ENCODE data around the gene CTR9. TPM values are rescaled to one million over a fixed set of nuclear protein-coding genes. Genes with fewer than 3 reads are reported as not detected.

CTR9 gene
- total and polyA plus RNA-seq, 8 donors: 33.8 to 64.6 (median 58.4) TPM

DNA sequence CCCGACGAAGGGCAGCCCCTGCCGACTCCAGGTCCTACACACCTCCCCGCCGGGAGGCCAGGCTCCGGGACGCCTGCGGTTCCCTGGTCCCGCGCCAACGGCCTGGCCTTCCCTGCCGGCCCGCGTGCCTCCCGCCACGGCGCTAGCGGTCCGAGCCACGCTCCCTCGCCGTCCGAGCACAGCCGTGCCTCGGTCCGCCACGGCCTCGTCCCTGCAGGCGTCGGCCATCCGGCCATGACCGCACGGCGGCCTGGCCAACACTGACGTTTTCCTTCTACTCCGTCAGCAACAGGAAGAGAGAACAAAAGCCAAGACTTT, 57.1 kb downstream of the CTR9 start:
- TF ChIP-seq, protein P1, sequence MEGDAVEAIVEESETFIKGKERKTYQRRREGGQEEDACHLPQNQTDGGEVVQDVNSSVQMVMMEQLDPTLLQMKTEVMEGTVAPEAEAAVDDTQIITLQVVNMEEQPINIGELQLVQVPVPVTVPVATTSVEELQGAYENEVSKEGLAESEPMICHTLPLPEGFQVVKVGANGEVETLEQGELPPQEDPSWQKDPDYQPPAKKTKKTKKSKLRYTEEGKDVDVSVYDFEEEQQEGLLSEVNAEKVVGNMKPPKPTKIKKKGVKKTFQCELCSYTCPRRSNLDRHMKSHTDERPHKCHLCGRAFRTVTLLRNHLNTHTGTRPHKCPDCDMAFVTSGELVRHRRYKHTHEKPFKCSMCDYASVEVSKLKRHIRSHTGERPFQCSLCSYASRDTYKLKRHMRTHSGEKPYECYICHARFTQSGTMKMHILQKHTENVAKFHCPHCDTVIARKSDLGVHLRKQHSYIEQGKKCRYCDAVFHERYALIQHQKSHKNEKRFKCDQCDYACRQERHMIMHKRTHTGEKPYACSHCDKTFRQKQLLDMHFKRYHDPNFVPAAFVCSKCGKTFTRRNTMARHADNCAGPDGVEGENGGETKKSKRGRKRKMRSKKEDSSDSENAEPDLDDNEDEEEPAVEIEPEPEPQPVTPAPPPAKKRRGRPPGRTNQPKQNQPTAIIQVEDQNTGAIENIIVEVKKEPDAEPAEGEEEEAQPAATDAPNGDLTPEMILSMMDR (IDR thresholded peaks at IDR 0.05): no peak
- H3K9me3 ChIP-seq: no peaks in the 10 kb centered on the region
- peak overlapping the region; percentile 97 to 98 for H3K4me3 ChIP-seq
- intact Hi-C loops (cut with DNase I): loop anchor here in 1 of 2 donors (10.0 kb wide), 1 partner anchor 47 kb away; the partner anchor contains the start of gene ZBED5
- peaks cover 29 to 50% of the 10 kb centered on the region in 2 donors for H3K4me1 ChIP-seq
- H3K36me3 ChIP-seq: peaks cover 16 to 40% of the 10 kb centered on the region in 2 donors
- ATAC-seq: peak; percentile 9
- no peaks in the 10 kb centered on the region for H3K27me3 ChIP-seq
- H3K27ac ChIP-seq: peak overlapping the region; percentile 99 to 100
- peak in 1 of 4 donors; percentile 87 for DNase-seq

DNA sequence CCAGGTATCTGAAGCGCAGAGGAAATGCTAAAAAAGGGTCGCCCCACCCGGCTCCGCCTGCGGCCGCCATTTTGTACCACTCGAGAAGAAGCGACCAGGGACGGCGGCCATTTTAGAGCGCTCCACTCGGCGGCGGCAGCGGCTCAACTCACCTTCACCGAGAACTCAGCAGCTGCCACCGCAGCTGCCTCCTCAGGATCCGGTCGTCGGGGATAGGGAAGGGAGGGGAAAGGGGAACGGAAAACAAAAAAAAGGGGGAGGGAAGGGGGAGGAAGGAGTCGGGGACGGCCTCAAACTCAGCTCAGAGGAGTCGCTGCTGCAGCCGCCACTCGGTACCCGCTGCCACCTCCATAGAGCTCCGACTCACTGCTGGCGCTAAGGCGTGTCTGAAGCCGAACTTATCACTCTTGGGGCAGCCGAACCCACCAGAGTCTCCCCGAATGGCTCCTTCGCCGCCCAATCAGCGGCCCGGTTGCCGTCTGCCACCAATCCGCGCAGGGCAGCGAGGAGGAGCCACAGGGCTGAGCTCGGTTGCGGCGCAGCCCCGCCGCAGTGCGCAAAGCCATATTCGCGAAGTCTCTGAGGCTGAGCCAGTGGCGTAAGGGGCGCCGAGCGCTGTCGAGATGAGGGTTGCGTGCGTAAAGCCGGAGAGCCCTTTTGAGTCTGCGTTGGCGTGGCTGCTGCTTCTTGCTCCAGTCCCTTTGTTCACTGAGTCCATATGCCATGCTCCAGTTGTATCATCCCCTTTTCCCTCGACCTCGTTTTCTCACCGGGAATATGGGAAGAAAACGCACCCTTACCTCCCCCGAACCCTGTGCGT, 57.7 kb downstream of the CTR9 start, which contains the start of gene EIF4G2:
Gene EIF4G2 (minus strand): TSS at position 374 of the 820 bp plus-strand sequence.
- Histone ChIP-seq H3K27ac (peak within 1 kb of the TSS; percentile 99 to 100), H3K4me3 (peak within 1 kb of the TSS; percentile 97 to 98), H3K36me3 (peaks cover 13 to 34% of the 10 kb centered on the region in 2 donors), H3K4me1 (peaks cover 29 to 50% of the 10 kb centered on the region in 2 donors), H3K27me3 (no peaks in the 10 kb centered on the region), H3K9me3 (no peaks in the 10 kb centered on the region)
- DNase-seq (peak; percentile 98 to 100 (median 99)), ATAC-seq (peak; percentile 96)
- TF ChIP-seq, protein P1 (IDR thresholded peaks at IDR 0.05): no peak
- intact Hi-C loops (cut with DNase I): loop anchor here in 1 of 2 donors (10.0 kb wide), 1 partner anchor 46 kb away; the partner anchor contains the start of gene ZBED5

DNA sequence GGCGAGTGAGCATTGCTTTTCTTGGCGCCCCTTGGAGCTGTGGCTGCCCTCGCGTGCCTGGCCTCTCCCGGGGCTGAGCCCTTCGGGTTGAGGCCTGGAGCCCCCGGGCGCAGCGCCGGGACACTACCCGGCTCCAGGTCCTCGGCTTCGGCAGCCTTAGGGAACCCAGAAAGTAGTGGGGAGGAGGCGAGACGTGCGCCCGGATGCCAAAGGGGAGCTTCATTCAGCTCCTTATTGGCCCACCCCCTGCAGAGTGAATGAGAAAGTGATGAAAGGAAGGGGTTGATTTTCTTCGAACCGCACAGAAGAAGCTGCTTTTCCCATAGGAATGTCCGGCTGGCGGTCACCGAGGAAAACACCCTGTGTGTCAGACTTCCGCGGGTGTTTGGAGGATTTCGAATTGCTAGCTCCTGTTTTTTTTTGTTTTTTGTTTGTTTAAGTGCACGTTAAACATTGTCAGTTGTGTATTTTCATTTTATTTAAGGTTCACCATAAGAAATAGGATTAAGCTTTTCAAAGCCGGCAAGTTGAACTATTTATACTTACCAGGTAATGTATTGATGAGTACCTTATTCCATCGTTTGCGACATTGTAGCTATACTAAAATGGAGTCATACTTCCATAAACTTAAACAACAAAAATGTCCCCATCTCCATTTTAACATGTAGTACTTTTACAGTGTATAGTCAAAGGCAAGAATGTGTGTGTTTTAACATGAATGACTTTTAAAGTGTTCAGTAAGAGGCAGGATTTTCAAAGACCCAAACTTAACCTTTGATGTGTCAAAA, 58.5 kb downstream of the CTR9 start:
- intact Hi-C loops (cut with DNase I): loop anchor here in 1 of 2 donors (10.0 kb wide), 1 partner anchor 45 kb away; the partner anchor contains the start of gene ZBED5
- H3K4me3 ChIP-seq: peak overlapping the region; percentile 97 to 98
- peak overlapping the region; percentile 99 to 100 for H3K27ac ChIP-seq
- peaks cover 12 to 26% of the 10 kb centered on the region in 2 donors for H3K36me3 ChIP-seq
- no peaks in the 10 kb centered on the region for H3K9me3 ChIP-seq
- TF ChIP-seq, protein P1 (IDR thresholded peaks at IDR 0.05): no peak
- peaks cover 24 to 43% of the 10 kb centered on the region in 2 donors for H3K4me1 ChIP-seq
- ATAC-seq (peak; percentile 25), DNase-seq (peak in 3 of 4 donors; percentile 30 to 86 (median 63))
- H3K27me3 ChIP-seq: no peaks in the 10 kb centered on the region

DNA sequence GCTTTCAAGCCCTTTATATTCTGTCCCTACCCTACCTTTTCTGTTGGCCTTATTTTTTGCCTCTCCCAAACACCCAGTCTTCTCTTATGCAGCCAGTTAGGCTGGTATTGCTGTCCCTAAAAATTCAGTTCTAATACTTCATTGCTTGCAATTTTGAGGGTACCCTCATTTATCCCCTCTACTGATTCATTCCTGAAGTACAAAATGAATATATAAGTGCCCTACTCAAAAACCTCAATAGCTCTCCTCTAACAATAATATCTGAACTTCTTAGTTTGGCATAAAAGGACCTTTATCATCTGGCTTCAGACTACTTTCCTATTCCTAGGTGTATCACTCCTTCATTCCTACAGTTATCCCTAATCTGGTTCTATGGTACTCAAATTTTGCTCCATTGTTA, 62.9 kb downstream of the CTR9 start:
- intact Hi-C loops (cut with DNase I): no loop called here
- Histone ChIP-seq H3K36me3 (no peaks in the 10 kb centered on the region), H3K27me3 (no peaks in the 10 kb centered on the region), H3K9me3 (no peaks in the 10 kb centered on the region), H3K4me1 (peaks cover 0 to 14% of the 10 kb centered on the region in 2 donors), H3K4me3 (no peak overlapping the region), H3K27ac (no peak overlapping the region)
- no peak for DNase-seq
- no peak for ATAC-seq
- TF ChIP-seq, protein P1 (IDR thresholded peaks at IDR 0.05): no peak
